Fibroblast of villous mesenchyme (primary cell): Measurements from ENCODE around the gene KBTBD12. TPM values are rescaled to one million over a fixed set of nuclear protein-coding genes. Genes with fewer than 3 reads are reported as not detected.
A peak's percentile ranks its signal among the peaks of the same experiment; 100 is the strongest.

Source experiments
- DNase-seq: peaks from one replicate; pipeline ENCODE4 v3.0.0-alpha.2; 2010; ENCODE audit warnings: low read depth
- H3K4me3 ChIP-seq: 2 replicates; pipeline ENCODE4 v1.5.1; 2011; ENCODE audit warnings: low read depth, mild to moderate bottlenecking, low read length
- CTCF ChIP-seq: IDR thresholded peaks from 2 replicates; pipeline ENCODE4 v1.5.1; 2012; ENCODE audit warnings: low read depth, mild to moderate bottlenecking, low read length; ENCODE audit not compliant: insufficient read depth
- total RNA-seq: library from RNA; depleted of rRNA; stranded (reverse); fragments of >200 nt; gene quantifications from 2 replicates; pipeline ENCODE4 v1.2.3, GENCODE V29; 2012

The KBTBD12 gene
- total RNA-seq, 1 donor, result not detected

GRCh38 chr3:127964816-127965215 lies 49.8 kb downstream of the KBTBD12 start:
- TF ChIP-seq CTCF, result no peak
- no peak for DNase-seq
- H3K4me3 ChIP-seq, result no peak overlapping the region

GRCh38 chr3:127967316-127967715 lies 52.3 kb downstream of the KBTBD12 start:
- no peak for DNase-seq
- TF ChIP-seq CTCF, result no peak
- H3K4me3 ChIP-seq, result no peak overlapping the region

- TF ChIP-seq CTCF, result peak; percentile 66
- peak; percentile 54 for DNase-seq
- H3K4me3 ChIP-seq, result no peak overlapping the region
Observed at GRCh38 chr3:127970966-127971592, 56.0 kb downstream of the KBTBD12 start.

- no peak for TF ChIP-seq CTCF
- no peak for DNase-seq
- H3K4me3 ChIP-seq, result no peak overlapping the region
Observed at GRCh38 chr3:127974226-127974625, 59.2 kb downstream of the KBTBD12 start.

- no peak overlapping the region for H3K4me3 ChIP-seq
- no peak for DNase-seq
- TF ChIP-seq CTCF, result no peak
Observed at GRCh38 chr3:127975153-127976029, 60.4 kb downstream of the KBTBD12 start.

GRCh38 chr3:127978636-127979035 lies 63.6 kb downstream of the KBTBD12 start:
- TF ChIP-seq CTCF, result no peak
- DNase-seq, result no peak
- H3K4me3 ChIP-seq, result no peak overlapping the region

GRCh38 chr3:127979473-127979872 lies 64.4 kb downstream of the KBTBD12 start:
- no peak overlapping the region for H3K4me3 ChIP-seq
- no peak for DNase-seq
- TF ChIP-seq CTCF, result no peak
